ENCODE results near the gene TOP3B. TPM values are rescaled to one million over a fixed set of nuclear protein-coding genes. Genes with fewer than 3 reads are reported as not detected.

The TOP3B gene
- total RNA-seq, 1 experiment from 2014 or later: 29.1 TPM

DNA sequence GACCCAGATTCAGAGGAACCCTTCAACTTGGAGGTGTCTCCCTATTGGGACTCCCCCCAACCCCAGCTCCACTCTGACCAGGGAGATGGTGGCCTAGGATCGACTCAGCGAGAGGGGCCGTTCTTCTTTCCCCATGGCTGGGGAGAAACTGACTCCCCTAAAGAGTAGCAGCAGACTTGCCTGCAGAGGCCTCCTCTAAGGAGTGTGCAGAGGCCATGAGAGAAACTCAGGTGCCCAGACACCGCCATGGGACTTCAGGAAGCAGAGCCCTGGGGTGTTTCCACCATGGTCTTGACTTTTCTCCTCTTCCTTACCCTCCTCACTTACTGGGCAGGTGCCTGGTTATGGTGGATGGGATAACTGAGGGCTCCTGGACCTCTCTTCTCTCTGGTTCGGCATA lies 2.6 kb upstream of the TOP3B start:
- intact Hi-C loops (cut with micrococcal nuclease; ENCODE audit: unreplicated experiment): no loop called here
- ChIA-PET CTCF (no interaction called here), POLR2A (no interaction called here)
- peaks cover 6% of the 10 kb centered on the region; the same call in 1 of the 2 replicates for H3K36me3 ChIP-seq (ENCODE audit: control insufficient read depth, insufficient read depth, low read length)
- DNase-seq (ENCODE audit: low read depth, low spot score) (no peak), ATAC-seq (no peak)
- TF ChIP-seq TCF7L2 (IDR thresholded peaks at IDR 0.05; ENCODE audit: low read depth, low read length) (no peak), CTCF (IDR thresholded peaks at IDR 0.05) (no peak; the same call in 1 of the 2 replicates), SIN3A (IDR thresholded peaks at IDR 0.05; ENCODE audit: borderline replicate concordance, insufficient read depth, low read depth, low read length) (no peak), POLR2AphosphoS5 (IDR thresholded peaks at IDR 0.05; ENCODE audit: low read depth, low read length) (no peak), REST (IDR thresholded peaks at IDR 0.05; ENCODE audit: insufficient read depth in 1 of 2, low read depth in 2 of 2, low read length in 1 of 2) (no peak)
- H3K27ac ChIP-seq (ENCODE audit: low read length): no peak overlapping the region
- in situ Hi-C loops (cut with HindIII; ENCODE audit: low pct_unique_long_range_greater_than_20kb, low sequenced_read_pairs): no loop called here
- peaks cover 2% of the 10 kb centered on the region; the same call in 1 of the 2 replicates for H3K4me1 ChIP-seq (ENCODE audit: control insufficient read depth, insufficient read depth, low read length)
- no peaks in the 10 kb centered on the region for H3K9me3 ChIP-seq (ENCODE audit: control insufficient read depth, insufficient read depth, low read depth, low read length)
- no peaks in the 10 kb centered on the region for H3K27me3 ChIP-seq (ENCODE audit: control insufficient read depth, insufficient read depth, low read length)
- BruUV-seq (replicated peaks): no TSS peak
- no peak overlapping the region for H3K4me3 ChIP-seq (ENCODE audit: low read depth in 2 of 2, low read length in 2 of 2)

- CTCF ChIA-PET: no interaction called here
- no TSS peak for BruUV-seq (replicated peaks)
- H3K4me3 ChIP-seq (ENCODE audit: low read depth in 2 of 2, low read length in 2 of 2): no peak overlapping the region
Observed at GRCh38 chr22:21984793-21985192, 2.2 kb upstream of the TOP3B start.

More at GRCh38 chr22:21984793-21985192, 2.2 kb upstream of the TOP3B start:
- in situ Hi-C loops (cut with HindIII; ENCODE audit: low pct_unique_long_range_greater_than_20kb, low sequenced_read_pairs) (no loop called here), intact Hi-C loops (cut with micrococcal nuclease; ENCODE audit: unreplicated experiment) (no loop called here)
- H3K9me3 ChIP-seq (ENCODE audit: control insufficient read depth, insufficient read depth, low read depth, low read length): no peaks in the 10 kb centered on the region
- ATAC-seq: peak; percentile 76
- no peak; the same call in 1 of the 2 replicates for TF ChIP-seq CTCF (IDR thresholded peaks at IDR 0.05)
- no peak for TF ChIP-seq REST (IDR thresholded peaks at IDR 0.05; ENCODE audit: insufficient read depth in 1 of 2, low read depth in 2 of 2, low read length in 1 of 2)
- no peak for TF ChIP-seq SIN3A (IDR thresholded peaks at IDR 0.05; ENCODE audit: borderline replicate concordance, insufficient read depth, low read depth, low read length)
- TF ChIP-seq TCF7L2 (IDR thresholded peaks at IDR 0.05; ENCODE audit: low read depth, low read length): no peak
- no peak for TF ChIP-seq POLR2AphosphoS5 (IDR thresholded peaks at IDR 0.05; ENCODE audit: low read depth, low read length)
- no peak for DNase-seq (ENCODE audit: low read depth, low spot score)
- H3K4me1 ChIP-seq (ENCODE audit: control insufficient read depth, insufficient read depth, low read length): peaks cover 2% of the 10 kb centered on the region; the same call in 1 of the 2 replicates
- no peak overlapping the region for H3K27ac ChIP-seq (ENCODE audit: low read length)
- H3K27me3 ChIP-seq (ENCODE audit: control insufficient read depth, insufficient read depth, low read length): no peaks in the 10 kb centered on the region
- peaks cover 6% of the 10 kb centered on the region; the same call in 1 of the 2 replicates for H3K36me3 ChIP-seq (ENCODE audit: control insufficient read depth, insufficient read depth, low read length)
- POLR2A ChIA-PET: no interaction called here
